Measurements from ENCODE around the gene ZNHIT2. TPM values are rescaled to one million over a fixed set of nuclear protein-coding genes. Genes with fewer than 3 reads are reported as not detected.
A peak's percentile ranks its signal among the peaks of the same experiment; 100 is the strongest.

ZNHIT2 gene
- total and polyA plus RNA-seq, 2 donors, result 2.6 to 19.8 TPM

- H3K4me3 ChIP-seq (ENCODE audit: low read depth, low read length), result no peak overlapping the region
- no peaks in the 10 kb centered on the region for H3K36me3 ChIP-seq (ENCODE audit: insufficient read depth)
- 88% methylated on average over 5 of the region's 5 CpGs for WGBS
- H3K27ac ChIP-seq (ENCODE audit: low read depth), result no peak overlapping the region
- peaks cover 2% of the 10 kb centered on the region for H3K4me1 ChIP-seq (ENCODE audit: insufficient read depth)
- no peak for DNase-seq (ENCODE audit: extremely low spot score)
These were observed 31.2 kb upstream of the ZNHIT2 start for GRCh38 chr11:65148657-65149056.

DNA sequence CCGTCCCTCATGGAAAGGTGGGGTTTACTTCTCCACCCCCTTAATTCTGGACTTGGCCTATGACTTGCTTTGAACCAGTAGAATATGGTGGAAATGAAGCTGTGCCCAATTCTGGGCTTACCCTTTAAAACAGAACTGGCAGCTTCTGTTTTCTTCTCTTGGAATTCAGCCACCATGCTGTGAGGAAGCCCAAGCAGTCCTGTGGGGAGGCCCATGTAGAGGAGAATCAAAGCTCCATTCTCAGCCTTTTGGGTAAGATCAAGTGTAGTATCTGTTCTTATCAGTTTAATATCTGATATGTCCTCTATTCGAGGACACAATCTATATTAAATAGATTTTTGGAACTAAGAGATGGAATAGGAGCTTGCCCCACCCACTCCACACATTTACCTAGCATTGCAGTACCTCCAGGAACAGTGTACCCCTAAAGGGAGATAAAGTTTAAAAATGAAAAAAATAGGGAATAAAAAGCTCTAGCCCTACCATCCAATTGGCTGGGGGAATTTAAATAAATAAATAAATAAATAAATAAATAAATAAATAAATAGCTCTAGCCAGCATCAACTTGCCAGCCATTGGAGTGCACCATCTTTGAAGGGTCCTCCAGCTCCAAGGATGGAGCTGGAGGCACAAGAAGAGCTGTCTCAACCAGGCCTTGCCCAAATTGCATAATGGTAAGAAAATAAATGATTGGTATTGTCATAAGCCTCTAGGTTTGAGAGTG is 30.0 kb upstream of the ZNHIT2 start:
- DNase-seq (ENCODE audit: extremely low spot score), result no peak
- Histone ChIP-seq H3K27ac (ENCODE audit: low read depth) (no peak overlapping the region), H3K4me1 (ENCODE audit: insufficient read depth) (peaks cover 2% of the 10 kb centered on the region), H3K4me3 (ENCODE audit: low read depth, low read length) (no peak overlapping the region), H3K36me3 (ENCODE audit: insufficient read depth) (no peaks in the 10 kb centered on the region)
- 78% methylated on average over 2 of the region's 2 CpGs for WGBS

- no peak for DNase-seq (ENCODE audit: extremely low spot score)
- H3K4me1 ChIP-seq (ENCODE audit: insufficient read depth), result peaks cover 2% of the 10 kb centered on the region
- no peak overlapping the region for H3K27ac ChIP-seq (ENCODE audit: low read depth)
- no peaks in the 10 kb centered on the region for H3K36me3 ChIP-seq (ENCODE audit: insufficient read depth)
- WGBS, result 81% methylated on average over 7 of the region's 7 CpGs
- no peak overlapping the region for H3K4me3 ChIP-seq (ENCODE audit: low read depth, low read length)
These were observed 24.5 kb upstream of the ZNHIT2 start for GRCh38 chr11:65141896-65142494.

GRCh38 chr11:65136515-65137096 is 19.1 kb upstream of the ZNHIT2 start:
- Histone ChIP-seq H3K4me1 (ENCODE audit: insufficient read depth) (no peaks in the 10 kb centered on the region), H3K36me3 (ENCODE audit: insufficient read depth) (no peaks in the 10 kb centered on the region), H3K27ac (ENCODE audit: low read depth) (no peak overlapping the region), H3K4me3 (ENCODE audit: low read depth, low read length) (no peak overlapping the region)
- DNase-seq (ENCODE audit: extremely low spot score), result no peak
- 85% methylated on average over 15 of the region's 15 CpGs for WGBS

DNA sequence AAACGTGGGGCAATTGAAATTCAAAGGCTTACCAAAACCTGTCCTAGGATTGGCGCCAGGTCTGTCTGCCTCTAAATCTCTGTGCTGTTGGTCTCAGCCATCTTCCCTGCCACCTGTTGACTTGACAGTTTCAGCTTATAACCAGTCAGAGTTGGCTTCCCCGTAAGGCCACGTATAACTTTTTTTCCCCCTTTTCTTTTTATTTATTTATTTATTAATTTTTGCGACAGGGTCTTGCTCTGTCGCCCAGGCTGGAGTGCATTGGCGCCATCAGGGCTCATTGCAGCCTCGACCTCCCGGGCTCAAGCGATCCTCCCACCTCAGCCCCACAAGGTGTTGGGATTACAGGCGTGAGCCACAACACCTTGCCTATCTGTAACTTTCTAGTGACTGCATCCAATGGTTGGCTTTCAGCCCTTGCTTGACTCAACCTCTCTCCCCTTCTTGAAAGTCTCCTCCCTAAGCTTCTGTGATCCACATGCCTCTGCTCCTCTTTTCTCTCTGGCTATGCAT is 18.2 kb upstream of the ZNHIT2 start:
- 46% methylated on average over 11 of the region's 11 CpGs for WGBS
- H3K4me1 ChIP-seq (ENCODE audit: insufficient read depth), result no peaks in the 10 kb centered on the region
- DNase-seq (ENCODE audit: extremely low spot score), result no peak
- peak overlapping the region; percentile 87 for H3K4me3 ChIP-seq (ENCODE audit: low read depth, low read length)
- peaks cover 4% of the 10 kb centered on the region for H3K36me3 ChIP-seq (ENCODE audit: insufficient read depth)
- H3K27ac ChIP-seq (ENCODE audit: low read depth), result peak overlapping the region; percentile 62

DNA sequence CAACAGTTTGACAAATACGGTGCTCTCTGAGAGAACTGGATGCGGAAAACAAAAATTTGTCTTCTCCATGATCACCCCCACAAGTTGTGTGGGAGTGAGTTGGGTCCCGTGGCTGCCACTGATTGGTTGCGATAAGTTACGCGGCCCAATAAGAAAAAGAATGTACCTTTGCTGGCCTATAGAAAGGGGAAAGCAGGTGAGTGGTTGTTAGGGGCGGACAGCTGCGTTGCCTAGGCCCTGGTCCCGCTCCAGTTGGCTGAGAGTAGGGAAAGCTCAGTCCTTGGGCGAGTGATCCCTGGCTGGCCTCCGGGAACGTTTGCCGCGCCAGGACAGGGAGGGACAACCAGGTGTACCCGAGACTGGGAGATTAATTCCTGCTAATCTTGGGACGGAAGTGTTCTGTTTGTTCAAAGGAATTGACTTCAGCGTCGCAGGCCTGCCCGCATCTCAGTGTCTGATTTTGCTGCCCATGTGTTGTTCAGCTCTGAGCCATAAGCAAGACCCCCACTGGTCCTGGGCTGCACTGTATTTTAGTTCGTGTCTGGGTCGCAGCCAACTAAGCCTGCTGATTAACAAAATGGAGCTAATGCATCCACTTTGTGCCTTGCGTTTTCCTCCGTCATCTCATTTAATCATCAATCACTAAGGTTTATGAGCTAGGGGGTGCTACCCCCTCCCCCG is 17.6 kb upstream of the ZNHIT2 start:
- H3K4me3 ChIP-seq (ENCODE audit: low read depth, low read length), result peak overlapping the region; percentile 87
- H3K27ac ChIP-seq (ENCODE audit: low read depth), result peak overlapping the region; percentile 94
- H3K4me1 ChIP-seq (ENCODE audit: insufficient read depth), result no peaks in the 10 kb centered on the region
- WGBS, result 2% methylated on average over 24 of the region's 24 CpGs
- peak; percentile 95 for DNase-seq (ENCODE audit: extremely low spot score)
- peaks cover 4% of the 10 kb centered on the region for H3K36me3 ChIP-seq (ENCODE audit: insufficient read depth)

DNA sequence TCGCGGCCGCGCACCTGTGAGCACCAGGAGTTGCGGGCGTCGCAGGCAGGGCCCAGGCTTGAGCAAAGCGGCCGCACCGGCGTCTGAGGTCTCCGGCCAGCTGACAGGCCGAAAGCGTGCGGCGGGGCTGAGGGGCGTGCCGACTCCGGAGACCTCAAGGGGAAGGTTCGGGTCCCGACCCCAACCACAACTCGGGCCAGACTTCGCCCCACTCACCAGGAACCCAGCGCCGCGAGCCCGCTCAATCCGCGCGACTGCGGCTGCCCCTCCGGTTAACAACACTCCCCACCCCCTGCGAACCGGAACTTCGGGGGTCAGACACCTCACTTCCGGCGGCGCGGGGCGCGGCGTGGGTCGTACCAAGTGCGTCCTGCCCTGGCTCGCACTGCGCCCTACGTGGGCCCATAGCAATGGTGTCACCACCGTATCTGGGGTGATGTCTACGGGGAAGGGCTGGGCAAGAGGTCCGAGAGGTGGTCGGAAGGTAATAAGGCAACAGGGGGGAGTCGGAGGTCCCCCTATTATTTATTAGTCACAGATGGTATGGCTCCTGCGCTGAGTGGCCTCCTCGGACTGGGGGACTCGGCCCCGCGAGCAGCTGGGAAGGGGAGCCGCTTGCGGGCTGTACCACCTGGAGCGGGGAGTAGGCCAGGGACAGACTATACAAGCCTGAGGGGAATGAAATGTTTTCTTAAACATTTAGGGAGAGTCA is 16.9 kb upstream of the ZNHIT2 start, which contains the start of gene SYVN1:
TSS of gene SYVN1 (minus strand) at position 280 of the 712 bp plus-strand sequence. CDS start 918 bp downstream, outside the sequence.
- Histone ChIP-seq H3K27ac (ENCODE audit: low read depth) (peak within 1 kb of the TSS; percentile 94), H3K4me1 (ENCODE audit: insufficient read depth) (no peaks in the 10 kb centered on the region), H3K36me3 (ENCODE audit: insufficient read depth) (peaks cover 11% of the 10 kb centered on the region), H3K4me3 (ENCODE audit: low read depth, low read length) (peak within 1 kb of the TSS; percentile 87)
- DNase-seq (ENCODE audit: extremely low spot score), result no peak
- WGBS, result under 1% methylated on average over 60 of the region's 60 CpGs

- Histone ChIP-seq H3K27ac (ENCODE audit: low read depth) (peak overlapping the region; percentile 94), H3K36me3 (ENCODE audit: insufficient read depth) (peaks cover 11% of the 10 kb centered on the region), H3K4me1 (ENCODE audit: insufficient read depth) (no peaks in the 10 kb centered on the region), H3K4me3 (ENCODE audit: low read depth, low read length) (peak overlapping the region; percentile 87)
- DNase-seq (ENCODE audit: extremely low spot score), result no peak
- WGBS, result 1% methylated on average over 20 of the region's 20 CpGs
These were observed 16.2 kb upstream of the ZNHIT2 start for GRCh38 chr11:65133724-65134123.

DNA sequence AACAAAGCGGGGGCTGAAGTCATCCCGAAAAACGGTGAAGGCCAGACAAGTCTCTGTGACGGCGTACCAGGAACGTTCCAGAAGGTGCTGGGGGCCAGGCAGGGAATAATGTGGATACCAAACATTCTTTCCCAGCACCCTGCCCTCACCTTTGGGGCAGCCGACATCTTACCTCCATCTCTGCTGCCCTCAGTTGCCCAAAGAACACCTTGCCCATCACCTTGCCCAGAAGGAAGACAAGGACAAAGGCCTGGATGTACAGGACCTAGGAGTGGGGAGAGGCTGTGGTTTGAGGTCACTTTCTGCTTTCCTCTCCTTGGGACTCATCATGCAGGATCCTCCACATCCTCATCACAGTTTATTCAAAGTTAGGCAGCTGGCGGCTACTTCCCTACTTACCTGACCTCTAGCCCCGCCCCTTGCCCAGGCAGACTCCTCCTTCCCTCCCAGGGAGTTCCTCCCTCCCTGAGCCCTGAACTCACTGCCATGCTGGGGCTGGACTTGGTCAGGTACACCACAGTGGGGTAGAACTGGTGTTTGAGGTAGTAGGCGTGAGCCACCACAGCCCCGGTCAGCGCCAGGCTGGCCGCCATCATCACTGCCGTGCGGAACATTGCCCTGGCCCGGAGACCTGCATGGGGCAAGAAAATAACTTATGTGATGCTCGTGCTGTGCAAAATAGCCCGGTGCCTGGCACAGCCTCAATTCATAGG is 15.6 kb upstream of the ZNHIT2 start:
- no peak overlapping the region for H3K27ac ChIP-seq (ENCODE audit: low read depth)
- DNase-seq (ENCODE audit: extremely low spot score), result no peak
- H3K36me3 ChIP-seq (ENCODE audit: insufficient read depth), result peaks cover 11% of the 10 kb centered on the region
- peak overlapping the region; percentile 87 for H3K4me3 ChIP-seq (ENCODE audit: low read depth, low read length)
- WGBS, result 41% methylated on average over 18 of the region's 18 CpGs
- H3K4me1 ChIP-seq (ENCODE audit: insufficient read depth), result no peaks in the 10 kb centered on the region

DNA sequence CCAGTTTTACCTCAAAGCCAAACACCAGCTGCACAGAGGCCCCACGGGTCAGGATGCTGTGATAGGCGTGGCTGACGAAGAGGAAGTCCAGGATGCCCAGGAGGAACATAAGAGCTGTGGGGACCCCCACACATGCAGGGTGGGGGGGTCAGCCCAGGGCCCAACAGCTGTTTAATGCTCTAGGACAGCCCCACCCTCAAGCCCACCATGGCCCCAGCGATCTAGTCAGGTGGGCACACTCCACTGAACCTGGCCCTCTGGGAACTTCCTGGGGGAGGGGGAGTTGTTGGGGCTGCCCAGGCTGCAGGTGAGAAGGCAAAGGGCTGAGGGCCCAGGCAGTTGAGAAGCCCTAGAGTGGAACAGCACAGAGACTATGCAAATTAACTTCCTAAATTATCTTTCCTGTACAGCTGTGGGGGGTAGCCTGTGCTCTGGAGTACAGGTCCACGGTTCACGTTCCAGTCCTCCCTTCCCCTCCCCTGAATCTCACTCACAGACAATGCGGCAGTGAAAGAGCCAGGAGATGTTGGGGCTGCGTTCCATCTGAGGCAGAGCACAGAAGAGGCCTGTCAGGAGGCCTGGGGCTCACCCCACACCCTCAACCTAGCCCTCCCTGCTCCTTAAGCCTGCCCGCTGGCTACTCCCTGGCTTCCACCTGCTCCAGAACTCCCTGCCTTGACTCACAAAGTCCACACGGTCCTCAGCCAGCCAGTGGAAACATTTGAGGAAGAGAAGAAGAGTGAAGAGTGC is 14.9 kb upstream of the ZNHIT2 start:
- Histone ChIP-seq H3K4me3 (ENCODE audit: low read depth, low read length) (no peak overlapping the region), H3K36me3 (ENCODE audit: insufficient read depth) (peaks cover 11% of the 10 kb centered on the region), H3K27ac (ENCODE audit: low read depth) (no peak overlapping the region), H3K4me1 (ENCODE audit: insufficient read depth) (no peaks in the 10 kb centered on the region)
- 73% methylated on average over 10 of the region's 10 CpGs for WGBS
- DNase-seq (ENCODE audit: extremely low spot score), result no peak

DNA sequence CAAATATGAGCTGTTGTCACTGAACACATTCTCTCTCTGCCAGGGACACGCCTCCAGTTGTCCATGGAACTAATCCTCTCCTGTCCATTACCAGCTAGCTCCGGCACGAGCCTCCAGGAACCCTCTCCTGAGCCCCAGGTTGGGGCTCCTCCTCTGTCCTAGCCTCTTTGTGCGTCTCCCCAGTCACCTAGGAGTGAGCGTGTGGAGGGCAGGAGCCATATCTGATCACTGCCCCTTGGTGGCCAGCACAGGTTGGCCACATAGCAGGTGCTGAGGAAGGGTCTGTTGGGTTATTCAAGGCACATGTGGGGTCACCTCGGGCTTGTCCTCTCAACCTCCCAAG is 14.4 kb upstream of the ZNHIT2 start:
- no peak overlapping the region for H3K27ac ChIP-seq (ENCODE audit: low read depth)
- WGBS, result 78% methylated on average over 6 of the region's 6 CpGs
- no peaks in the 10 kb centered on the region for H3K4me1 ChIP-seq (ENCODE audit: insufficient read depth)

DNA sequence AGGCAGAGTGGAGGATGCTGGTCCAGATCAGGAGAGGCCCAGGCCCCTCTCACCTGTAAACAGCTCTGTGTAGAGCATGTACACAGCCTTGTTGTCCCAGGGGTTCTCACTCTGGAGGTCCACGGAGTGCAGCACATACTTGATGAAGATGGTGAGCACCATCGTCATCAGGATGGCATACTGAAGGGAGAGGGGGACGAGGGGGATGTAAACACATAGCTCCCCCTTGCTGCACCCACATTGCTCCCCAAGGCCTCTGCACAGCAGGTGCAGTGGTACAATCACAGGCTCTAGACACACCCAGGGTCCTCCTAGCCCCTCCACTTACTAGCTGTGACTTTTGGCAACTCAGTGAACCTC is 13.9 kb upstream of the ZNHIT2 start:
- 86% methylated on average over 3 of the region's 3 CpGs for WGBS
- peaks cover 11% of the 10 kb centered on the region for H3K36me3 ChIP-seq (ENCODE audit: insufficient read depth)
- DNase-seq (ENCODE audit: extremely low spot score), result no peak

More for the DNA sequence above, 14.4 kb upstream of the ZNHIT2 start:
- Histone ChIP-seq H3K36me3 (ENCODE audit: insufficient read depth) (peaks cover 11% of the 10 kb centered on the region), H3K4me3 (ENCODE audit: low read depth, low read length) (no peak overlapping the region)
- no peak for DNase-seq (ENCODE audit: extremely low spot score)

More for the DNA sequence above, 13.9 kb upstream of the ZNHIT2 start:
- no peak overlapping the region for H3K27ac ChIP-seq (ENCODE audit: low read depth)
- no peak overlapping the region for H3K4me3 ChIP-seq (ENCODE audit: low read depth, low read length)
- no peaks in the 10 kb centered on the region for H3K4me1 ChIP-seq (ENCODE audit: insufficient read depth)

Measured in urinary bladder (tissue), 4 donors.